Measurements from ENCODE around the gene ASIC4.

The ASIC4 gene

DNA sequence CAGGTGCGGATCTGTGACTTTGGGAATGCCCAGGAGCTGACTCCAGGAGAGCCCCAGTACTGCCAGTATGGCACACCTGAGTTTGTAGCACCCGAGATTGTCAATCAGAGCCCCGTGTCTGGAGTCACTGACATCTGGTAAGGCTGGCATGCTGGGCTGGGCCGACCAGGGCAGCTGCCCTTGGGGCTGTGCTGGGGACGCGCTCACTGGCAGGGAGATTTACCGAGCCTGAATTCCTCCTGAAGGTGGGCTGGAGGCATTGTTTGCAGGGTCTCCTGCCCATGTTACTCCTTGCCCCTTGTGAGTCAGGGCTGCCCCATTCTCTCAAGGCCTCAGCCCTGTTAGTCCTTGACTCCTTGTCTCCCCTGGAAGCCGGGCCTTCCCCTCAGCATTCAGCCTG, 34.3 kb upstream of the ASIC4 start:
- no peak for DNase-seq (ENCODE audit: low read depth in 2 of 2)

DNA sequence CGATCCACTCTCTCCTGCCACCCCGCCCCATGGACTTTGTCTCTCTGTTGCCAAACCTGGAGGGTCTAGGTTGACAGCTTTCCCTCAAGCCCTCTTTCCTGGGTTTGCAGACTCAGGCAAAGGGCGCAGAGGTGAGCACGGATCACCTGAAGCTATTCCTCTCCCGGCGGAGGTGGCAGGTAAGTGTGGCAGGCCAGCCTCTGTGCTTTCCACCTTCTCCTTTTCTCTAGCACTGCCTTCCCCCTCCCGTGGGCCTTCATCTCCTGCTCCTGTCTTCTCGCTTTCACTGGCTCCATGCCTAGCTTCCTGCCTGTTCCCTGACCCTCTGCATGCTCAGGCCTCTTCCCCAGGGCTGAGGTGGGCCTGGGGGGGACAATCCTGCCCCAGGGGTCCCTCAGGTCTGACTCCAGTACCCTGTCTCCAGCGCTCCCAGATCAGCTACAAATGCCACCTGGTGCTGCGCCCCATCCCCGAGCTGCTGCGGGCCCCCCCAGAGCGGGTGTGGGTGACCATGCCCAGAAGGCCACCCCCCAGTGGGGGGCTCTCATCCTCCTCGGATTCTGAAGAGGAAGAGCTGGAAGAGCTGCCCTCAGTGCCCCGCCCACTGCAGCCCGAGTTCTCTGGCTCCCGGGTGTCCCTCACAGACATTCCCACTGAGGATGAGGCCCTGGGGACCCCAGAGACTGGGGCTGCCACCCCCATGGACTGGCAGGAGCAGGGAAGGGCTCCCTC, 31.4 kb upstream of the ASIC4 start:
- DNase-seq (ENCODE audit: low read depth in 2 of 2): no peak

DNA sequence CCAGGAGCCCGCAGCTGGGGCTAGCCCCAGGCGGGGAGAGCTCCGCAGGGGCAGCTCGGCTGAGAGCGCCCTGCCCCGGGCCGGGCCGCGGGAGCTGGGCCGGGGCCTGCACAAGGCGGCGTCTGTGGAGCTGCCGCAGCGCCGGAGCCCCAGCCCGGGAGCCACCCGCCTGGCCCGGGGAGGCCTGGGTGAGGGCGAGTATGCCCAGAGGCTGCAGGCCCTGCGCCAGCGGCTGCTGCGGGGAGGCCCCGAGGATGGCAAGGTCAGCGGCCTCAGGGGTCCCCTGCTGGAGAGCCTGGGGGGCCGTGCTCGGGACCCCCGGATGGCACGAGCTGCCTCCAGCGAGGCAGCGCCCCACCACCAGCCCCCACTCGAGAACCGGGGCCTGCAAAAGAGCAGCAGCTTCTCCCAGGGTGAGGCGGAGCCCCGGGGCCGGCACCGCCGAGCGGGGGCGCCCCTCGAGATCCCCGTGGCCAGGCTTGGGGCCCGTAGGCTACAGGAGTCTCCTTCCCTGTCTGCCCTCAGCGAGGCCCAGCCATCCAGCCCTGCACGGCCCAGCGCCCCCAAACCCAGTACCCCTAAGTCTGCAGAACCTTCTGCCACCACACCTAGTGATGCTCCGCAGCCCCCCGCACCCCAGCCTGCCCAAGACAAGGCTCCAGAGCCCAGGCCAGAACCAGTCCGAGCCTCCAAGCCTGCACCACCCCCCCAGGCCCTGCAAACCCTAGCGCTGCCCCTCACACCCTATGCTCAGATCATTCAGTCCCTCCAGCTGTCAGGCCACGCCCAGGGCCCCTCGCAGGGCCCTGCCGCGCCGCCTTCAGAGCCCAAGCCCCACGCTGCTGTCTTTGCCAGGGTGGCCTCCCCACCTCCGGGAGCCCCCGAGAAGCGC, 30.6 kb upstream of the ASIC4 start:
- no peak for DNase-seq (ENCODE audit: low read depth in 2 of 2)

DNA sequence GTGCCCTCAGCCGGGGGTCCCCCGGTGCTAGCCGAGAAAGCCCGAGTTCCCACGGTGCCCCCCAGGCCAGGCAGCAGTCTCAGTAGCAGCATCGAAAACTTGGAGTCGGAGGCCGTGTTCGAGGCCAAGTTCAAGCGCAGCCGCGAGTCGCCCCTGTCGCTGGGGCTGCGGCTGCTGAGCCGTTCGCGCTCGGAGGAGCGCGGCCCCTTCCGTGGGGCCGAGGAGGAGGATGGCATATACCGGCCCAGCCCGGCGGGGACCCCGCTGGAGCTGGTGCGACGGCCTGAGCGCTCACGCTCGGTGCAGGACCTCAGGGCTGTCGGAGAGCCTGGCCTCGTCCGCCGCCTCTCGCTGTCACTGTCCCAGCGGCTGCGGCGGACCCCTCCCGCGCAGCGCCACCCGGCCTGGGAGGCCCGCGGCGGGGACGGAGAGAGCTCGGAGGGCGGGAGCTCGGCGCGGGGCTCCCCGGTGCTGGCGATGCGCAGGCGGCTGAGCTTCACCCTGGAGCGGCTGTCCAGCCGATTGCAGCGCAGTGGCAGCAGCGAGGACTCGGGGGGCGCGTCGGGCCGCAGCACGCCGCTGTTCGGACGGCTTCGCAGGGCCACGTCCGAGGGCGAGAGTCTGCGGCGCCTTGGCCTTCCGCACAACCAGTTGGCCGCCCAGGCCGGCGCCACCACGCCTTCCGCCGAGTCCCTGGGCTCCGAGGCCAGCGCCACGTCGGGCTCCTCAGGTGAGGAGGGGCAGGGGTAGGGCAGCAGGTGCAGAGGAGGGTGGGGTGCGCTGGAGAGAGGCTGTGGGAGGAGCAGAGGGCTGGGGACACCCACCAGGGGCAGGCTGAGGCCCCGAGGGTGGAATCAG, 29.7 kb upstream of the ASIC4 start:
- DNase-seq (ENCODE audit: low read depth in 2 of 2): no peak

DNA sequence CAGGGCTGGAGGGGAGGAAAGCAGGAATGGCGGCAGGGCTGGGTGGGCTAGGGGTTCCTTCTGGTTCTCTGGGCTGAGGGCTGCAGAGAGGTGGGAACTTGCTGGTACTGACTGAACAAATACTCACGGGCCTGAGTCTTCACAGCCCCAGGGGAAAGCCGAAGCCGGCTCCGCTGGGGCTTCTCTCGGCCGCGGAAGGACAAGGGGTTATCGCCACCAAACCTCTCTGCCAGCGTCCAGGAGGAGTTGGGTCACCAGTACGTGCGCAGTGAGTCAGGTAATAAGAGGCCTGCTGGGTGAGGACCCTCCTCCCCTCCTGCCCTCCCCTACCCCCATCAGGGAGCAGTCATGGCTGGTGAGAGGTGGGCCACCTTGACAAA, 29.1 kb upstream of the ASIC4 start:
- DNase-seq (ENCODE audit: low read depth in 2 of 2): no peak

DNA sequence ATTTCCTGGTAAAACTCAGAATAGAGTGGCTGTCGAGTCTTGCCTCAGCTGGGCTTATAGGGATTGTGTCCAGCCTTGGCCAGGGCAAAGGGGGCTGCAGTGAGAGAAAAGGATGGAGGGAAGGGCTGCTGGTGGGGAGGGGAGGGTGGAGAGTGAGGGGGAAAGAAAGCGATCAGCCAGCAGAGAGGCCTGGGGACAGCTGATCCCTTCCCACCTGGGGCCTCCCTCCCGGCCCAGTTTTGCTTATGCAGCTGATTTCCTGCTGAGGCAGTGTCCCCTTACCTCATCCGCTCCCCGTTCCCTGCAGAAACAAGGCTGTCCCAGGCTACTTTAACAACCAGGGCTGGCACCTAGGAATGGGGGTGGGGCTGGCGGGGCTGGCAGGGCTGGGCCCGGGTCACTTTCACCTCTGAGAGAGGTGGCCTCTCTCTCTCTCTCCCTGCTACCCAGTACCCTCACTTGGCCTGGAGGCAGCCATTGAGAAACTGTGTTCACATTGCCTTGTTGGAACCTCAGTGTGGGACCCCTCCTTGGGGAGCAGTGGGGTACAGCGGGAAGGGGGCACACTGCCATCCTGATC, 27.8 kb upstream of the ASIC4 start:
- no peak for DNase-seq (ENCODE audit: low read depth in 2 of 2)

DNA sequence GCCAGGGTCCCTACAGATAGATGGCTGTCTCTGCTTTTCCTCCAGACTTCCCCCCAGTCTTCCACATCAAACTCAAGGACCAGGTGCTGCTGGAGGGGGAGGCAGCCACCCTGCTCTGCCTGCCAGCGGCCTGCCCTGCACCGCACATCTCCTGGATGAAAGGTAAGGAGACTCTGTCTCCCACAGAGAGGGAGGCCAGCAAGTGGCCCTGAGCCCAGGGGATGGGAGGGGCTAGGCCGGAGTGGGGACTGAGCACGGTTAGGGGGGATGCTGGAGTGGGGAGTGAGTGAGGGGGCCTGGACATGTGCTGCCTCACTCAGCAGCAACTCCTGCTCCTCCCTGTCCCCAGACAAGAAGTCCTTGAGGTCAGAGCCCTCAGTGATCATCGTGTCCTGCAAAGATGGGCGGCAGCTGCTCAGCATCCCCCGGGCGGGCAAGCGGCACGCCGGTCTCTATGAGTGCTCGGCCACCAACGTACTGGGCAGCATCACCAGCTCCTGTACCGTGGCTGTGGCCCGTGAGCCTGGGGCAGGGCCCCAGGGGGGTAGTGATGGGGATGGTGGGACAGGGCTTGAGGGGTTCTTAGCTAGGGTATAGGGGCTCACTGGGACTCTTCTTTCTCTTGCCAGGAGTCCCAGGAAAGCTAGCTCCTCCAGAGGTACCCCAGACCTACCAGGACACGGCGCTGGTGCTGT, 26.0 kb upstream of the ASIC4 start:
- no peak for DNase-seq (ENCODE audit: low read depth in 2 of 2)

DNA sequence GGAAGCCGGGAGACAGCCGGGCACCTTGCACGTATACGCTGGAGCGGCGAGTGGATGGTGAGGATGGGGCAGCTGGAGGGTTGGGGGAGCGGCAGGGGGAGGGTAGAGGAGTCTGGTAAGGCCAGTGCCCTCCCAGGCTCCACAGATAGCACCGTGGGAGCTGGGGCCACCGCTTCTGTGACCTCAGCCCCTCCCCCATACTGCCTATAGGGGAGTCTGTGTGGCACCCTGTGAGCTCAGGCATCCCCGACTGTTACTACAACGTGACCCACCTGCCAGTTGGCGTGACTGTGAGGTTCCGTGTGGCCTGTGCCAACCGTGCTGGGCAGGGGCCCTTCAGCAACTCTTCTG, 25.5 kb upstream of the ASIC4 start:
- DNase-seq (ENCODE audit: low read depth in 2 of 2): no peak

DNA sequence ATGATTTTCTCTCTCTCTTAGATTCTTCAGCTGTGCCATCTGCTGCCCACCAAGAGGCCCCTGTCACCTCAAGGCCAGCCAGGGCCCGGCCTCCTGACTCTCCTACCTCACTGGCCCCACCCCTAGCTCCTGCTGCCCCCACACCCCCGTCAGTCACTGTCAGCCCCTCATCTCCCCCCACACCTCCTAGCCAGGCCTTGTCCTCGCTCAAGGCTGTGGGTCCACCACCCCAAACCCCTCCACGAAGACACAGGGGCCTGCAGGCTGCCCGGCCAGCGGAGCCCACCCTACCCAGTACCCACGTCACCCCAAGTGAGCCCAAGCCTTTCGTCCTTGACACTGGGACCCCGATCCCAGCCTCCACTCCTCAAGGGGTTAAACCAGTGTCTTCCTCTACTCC, 25.0 kb upstream of the ASIC4 start:
- DNase-seq (ENCODE audit: low read depth in 2 of 2): no peak

DNA sequence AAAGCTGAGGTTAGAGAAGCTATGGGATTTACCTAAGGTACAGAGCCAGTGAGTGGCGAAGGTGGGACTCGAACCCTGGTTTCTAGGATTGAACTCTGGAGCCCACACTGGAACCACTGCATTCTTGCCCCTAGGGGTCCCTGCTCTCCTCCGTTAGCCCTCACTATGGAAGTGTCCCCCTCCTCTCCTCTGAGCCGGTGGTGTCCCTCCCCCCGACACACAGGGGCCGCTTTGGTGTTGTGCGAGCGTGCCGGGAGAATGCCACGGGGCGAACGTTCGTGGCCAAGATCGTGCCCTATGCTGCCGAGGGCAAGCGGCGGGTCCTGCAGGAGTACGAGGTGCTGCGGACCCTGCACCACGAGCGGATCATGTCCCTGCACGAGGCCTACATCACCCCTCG, 24.1 kb upstream of the ASIC4 start:
- no peak for DNase-seq (ENCODE audit: low read depth in 2 of 2)

DNA sequence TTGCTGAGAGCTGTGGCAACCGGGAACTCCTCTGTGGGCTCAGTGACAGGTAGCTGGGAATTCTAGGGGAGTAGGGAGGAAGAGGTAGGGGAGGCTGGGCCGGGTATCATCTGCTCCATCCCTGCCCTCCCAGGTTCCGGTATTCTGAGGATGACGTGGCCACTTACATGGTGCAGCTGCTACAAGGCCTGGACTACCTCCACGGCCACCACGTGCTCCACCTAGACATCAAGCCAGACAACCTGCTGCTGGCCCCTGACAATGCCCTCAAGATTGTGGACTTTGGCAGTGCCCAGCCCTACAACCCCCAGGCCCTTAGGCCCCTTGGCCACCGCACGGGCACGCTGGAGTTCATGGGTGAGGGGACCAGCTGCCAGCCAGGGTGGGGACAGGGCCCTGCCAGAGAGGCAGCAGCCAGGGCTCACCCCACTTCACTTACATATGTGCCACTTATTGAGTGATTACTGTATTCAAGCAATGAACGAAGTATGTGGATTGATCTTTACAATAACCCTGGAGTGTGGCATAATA, 23.6 kb upstream of the ASIC4 start:
- DNase-seq (ENCODE audit: low read depth in 2 of 2): no peak

DNA sequence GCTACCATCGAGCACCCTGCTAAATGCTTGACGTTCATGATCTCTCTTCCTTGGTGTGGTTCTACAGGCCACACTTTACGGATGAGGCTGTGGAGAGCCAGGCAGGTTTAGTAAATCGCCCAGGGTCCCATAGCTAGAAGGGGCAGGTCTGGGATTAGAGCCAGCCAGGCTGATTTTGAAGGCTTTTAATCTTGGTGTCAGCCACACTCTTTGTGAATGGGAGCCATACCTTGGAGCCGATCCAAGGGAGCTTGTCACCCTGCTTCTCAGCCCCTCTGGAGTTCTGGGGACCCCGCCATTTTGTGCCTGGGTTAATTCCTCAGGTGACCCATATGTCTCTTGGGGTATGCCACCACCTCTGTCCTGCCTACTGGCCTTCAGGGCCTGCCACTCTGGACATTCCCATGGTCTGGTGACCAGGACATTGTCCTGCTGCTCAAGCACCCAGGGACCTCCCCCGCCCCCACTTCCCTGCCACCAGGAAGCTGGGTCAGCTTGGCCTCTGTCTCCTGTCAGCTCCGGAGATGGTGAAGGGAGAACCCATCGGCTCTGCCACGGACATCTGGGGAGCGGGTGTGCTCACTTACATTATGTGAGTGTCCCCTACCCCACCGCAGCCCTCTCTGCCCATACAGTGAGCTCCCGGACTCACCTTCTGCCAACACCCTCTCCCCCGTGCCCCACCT, 22.9 kb upstream of the ASIC4 start:
- no peak for DNase-seq (ENCODE audit: low read depth in 2 of 2)

DNA sequence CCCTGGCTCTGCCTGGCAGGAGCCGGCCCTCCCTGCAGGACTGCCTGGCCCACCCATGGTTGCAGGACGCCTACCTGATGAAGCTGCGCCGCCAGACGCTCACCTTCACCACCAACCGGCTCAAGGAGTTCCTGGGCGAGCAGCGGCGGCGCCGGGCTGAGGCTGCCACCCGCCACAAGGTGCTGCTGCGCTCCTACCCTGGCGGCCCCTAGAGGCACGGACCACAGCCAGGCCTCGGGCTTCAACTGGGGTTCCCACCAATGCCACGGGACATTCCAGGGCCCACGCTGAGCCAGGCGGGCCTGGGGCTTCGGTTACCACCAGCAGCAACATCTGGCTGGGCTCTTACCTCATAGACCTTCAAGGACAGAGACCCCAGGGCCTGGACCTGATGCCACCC, 21.7 kb upstream of the ASIC4 start:
- no peak for DNase-seq (ENCODE audit: low read depth in 2 of 2)

DNA sequence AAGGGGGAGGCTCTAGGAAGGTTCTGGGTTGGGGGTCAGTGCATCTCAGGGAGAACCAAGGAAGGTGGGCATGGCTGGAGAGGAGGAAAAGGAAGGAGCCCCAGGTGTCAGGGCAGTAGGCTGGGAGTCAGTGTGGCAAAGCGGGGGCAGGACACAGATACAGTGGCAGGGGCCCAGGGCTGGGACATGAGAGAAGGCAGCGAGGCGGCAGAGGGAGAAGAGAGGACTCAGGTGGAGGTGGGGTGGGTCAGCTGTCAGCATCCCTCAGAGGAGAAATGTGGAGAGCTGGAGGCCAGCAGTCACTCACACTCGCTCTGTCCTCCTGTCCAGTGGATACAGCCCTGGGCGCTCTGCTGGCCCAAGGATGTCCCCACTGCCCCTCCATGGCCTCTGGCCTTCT, 21.2 kb upstream of the ASIC4 start:
- DNase-seq (ENCODE audit: low read depth in 2 of 2): no peak

DNA sequence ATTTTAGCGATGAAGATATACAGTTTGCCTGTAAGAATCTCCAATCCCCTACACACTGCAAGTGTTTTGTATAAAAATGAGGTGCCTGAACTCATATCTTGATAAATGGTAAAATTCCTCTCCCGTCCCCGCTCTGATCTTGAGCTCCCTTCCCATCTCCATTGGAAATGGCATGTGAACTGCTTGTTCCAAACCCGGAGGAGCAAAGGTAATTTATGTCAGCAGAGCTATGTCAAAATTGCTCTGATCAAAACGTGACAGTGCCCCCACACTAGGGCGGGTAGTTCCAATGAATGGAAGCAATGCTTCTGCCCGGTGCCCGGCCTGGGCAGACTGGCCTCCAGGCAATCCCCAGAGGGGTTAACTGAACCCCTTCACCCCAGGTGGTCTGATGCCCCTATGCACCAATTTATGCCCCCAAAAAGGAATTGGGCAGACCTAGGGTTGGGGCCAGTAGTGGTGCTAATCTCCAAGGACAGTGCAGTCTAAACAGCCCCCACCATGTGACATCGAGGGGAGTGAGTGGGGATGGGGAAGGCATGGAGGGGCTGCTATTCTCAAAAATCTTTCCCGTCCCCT, 19.2 kb upstream of the ASIC4 start:
- no peak for DNase-seq (ENCODE audit: low read depth in 2 of 2)

DNA sequence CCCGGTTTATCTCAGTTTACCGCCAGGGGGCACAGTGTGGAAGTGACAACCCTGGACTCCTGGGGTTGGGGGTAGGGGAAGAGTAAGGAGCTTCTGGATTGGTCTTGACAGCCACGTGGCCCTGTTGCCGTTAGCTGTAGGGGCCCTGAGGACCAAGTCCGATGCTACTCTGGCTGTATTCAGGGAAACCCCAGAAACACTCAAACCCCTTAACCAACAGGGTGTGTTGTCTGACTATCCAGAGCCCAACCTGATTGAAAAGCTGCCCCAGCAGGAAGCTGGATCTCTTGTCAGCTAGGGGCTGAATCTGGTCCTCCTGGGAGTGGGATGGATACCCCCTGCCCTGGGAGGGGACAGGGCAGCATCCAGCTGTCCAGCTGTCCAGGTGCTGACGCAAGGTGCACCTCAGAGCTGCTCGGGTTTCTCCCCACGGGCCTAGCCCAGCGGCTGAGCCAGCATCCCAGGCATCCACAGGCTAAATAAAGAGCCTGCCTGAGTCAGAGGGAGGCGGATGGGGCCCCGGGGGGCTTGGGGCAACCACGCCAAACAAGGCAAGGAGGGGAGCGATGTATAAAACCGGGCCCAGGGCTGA, 18.7 kb upstream of the ASIC4 start:
- DNase-seq (ENCODE audit: low read depth in 2 of 2): peak; percentile 19 to 54

DNA sequence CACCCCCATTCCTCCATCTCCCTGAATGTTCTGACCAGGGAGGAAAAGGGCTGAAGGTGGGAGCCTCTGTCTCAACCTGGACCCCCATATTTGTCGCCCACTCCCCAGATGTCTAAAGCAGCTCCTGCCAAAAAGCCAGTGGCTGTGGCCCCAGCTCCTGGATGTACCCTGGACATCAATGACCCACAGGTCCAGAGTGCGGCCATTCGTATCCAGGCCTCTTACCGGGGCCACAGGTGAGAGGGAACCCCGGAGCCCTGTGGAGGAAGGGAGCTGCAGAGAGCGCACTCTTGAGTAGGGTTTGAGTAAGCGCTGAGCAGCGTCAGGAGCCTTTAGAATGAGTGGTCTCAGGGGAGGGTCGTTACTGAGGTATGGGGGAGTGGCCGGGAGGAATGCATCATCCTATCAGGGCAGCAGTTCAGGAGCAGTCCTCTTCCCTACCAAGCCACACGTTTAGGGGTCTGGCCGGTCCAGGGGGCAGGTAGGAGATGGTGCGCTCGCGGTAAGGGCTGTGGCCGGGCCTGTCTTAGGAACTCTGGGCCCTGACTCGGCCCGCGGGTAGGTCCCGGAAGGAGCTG, 17.9 kb upstream of the ASIC4 start:
- DNase-seq (ENCODE audit: low read depth in 2 of 2): no peak

DNA sequence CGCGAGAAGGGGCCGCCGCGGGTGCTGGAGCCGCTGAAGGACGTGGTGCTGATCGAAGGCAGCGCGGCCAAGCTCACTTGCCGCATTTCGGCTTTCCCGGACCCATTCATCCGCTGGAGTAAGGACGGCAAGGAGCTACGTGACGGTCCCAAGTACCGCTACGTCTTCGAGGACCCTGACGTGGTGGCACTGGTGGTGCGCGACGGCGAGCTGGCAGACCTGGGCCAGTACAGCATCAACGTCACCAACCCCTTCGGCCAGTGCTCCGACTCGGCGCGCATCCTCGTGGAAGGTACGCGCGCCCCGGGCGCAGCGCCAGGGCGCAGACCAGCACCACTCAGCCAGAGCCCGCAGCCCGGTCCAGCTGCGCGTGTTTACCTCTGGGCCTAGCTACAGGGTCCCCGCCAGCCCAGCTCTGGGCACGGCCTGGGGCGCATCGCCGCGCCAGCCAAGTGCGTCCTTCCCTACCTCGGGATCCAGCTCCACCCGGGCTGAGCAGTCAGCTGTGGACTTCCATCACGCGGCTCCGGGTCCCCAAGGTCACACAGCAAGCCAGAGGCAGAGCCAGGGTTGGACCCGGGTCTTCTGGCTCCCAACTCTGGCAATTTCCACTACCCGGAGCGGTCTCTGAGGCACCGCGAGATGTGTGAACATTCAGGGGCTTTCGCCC, 17.3 kb upstream of the ASIC4 start:
- DNase-seq (ENCODE audit: low read depth in 2 of 2): no peak
